GM12891 (cell line): ENCODE measurements around the gene SMAD3.

Experiments
- PAX5 ChIP-seq: IDR thresholded peaks from 2 replicates; pipeline ENCODE4 v1.6.1; 2011; ENCODE audit warnings: low read length, moderate library complexity, mild to moderate bottlenecking; ENCODE audit not compliant: insufficient read depth, severe bottlenecking
- POLR2A ChIP-seq: IDR thresholded peaks from 2 replicates; pipeline ENCODE4 v1.6.1; 2011; ENCODE audit warnings: low read depth, low read length, control low read depth
- POLR2AphosphoS5 ChIP-seq: IDR thresholded peaks from 2 replicates; pipeline ENCODE4 v1.6.1; 2011; ENCODE audit warnings: low read depth, low read length, control low read depth
- POU2F2 ChIP-seq: IDR thresholded peaks from 2 replicates; pipeline ENCODE4 v1.6.1; 2011; ENCODE audit warnings: low read depth, mild to moderate bottlenecking, control low read depth, low read length, moderate library complexity
- TAF1 ChIP-seq: IDR thresholded peaks from 2 replicates; pipeline ENCODE4 v1.6.1; 2011; ENCODE audit warnings: low read depth, low read length, control low read depth

DNA sequence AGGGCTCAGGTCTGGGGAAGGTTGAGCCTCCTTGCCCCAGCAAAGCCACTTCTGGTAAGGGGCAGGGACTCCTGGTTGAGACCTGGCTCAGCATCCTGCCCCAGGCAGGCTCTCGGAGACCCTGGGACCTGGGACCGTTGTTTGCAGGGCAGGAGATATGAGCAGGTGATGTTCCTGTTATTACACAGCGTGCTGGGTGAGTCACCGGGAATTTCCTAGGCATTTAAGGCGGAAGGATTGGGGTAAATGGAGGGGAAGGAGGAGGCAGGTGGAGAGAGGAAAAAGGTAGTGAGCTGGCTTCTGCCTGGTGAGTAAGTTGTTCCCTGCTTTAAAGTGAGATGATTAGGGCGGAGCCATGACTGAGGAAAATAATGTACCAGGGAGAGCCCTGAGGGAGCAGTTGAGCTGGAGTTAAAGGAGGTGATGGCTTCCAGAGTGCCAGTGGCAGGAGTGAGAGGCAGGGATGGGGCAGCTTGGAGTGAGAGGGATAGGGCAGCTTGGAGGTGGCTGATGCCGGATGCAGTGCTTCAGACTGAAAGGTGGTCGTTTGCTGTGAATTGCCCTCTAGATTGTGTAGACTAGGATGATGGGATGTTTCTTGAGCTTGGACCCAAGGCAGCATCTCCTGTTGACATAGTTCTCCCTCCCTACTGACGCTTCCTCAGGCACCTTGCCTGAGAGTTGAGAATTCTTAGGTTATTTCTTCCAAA is 109.6 kb downstream of the SMAD3 start:
- no peak for TF ChIP-seq POLR2AphosphoS5
- TF ChIP-seq POLR2A, result no peak
- TF ChIP-seq TAF1, result no peak
- TF ChIP-seq POU2F2, result no peak
- no peak for TF ChIP-seq PAX5
